ENCODE results near the gene ANG.
"Not testable (repeated sequence)": the region's sequence is repeated elsewhere in the genome, so short reads cannot be mapped to it uniquely, and the experiment has no call there.

- TF ChIP-seq CTCF (IDR thresholded peaks at IDR 0.05; ENCODE audit: low read depth, low read length); EZH2phosphoT487 (IDR thresholded peaks at IDR 0.05; ENCODE audit: low read depth): not testable (repeated sequence)
These were observed 37.6 kb downstream of the ANG start for GRCh38 chr14:20726121-20726520.
